Vagina (tissue), 2 donors: ENCODE measurements around the gene TOLLIP.

Experiments used
- POLR2AphosphoS5 ChIP-seq, 2 donors: sonication (generic); formaldehyde crosslinking; IDR thresholded peaks; one replicate each; pipeline ENCODE4 v1.9.0; 2017; ENCODE audit warnings: antibody characterized with exemption in 2 of 2, mild to moderate bottlenecking in 2 of 2, low read depth in 1 of 2; ENCODE audit not compliant: insufficient read depth in 1 of 2
- TF ChIP-seq, protein P1 (sequence below), 3 experiments: fragments of 450-650 bp in 2 of 3; fragments of 200-600 bp in 1 of 3; sonication (generic) in 1 of 3; IDR thresholded peaks; one replicate each; pipeline ENCODE4 v1.5.1; 2017 to 2019; ENCODE audit warnings: antibody characterized with exemption in 3 of 3, mild to moderate bottlenecking in 2 of 3, moderate library complexity in 2 of 3

DNA sequence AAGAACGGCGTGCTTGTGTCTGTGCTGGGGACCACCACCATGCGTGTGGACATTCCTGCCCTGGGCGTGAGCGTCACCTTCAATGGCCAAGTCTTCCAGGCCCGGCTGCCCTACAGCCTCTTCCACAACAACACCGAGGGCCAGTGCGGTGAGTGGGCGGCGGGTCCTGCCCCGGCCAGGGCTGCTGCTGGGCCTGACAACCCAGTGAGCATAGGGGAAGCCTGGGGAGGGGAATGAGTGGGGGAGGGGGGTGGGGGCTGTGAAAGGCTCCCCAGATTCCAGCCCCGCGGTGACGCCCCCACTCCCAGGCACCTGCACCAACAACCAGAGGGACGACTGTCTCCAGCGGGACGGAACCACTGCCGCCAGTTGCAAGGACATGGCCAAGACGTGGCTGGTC, 54.7 kb downstream of the TOLLIP start:
- TF ChIP-seq POLR2AphosphoS5 (IDR thresholded peaks at IDR 0.05; ENCODE audit: insufficient read depth in 1 of 2, low read depth in 1 of 2), result no peak
- TF ChIP-seq, protein P1, sequence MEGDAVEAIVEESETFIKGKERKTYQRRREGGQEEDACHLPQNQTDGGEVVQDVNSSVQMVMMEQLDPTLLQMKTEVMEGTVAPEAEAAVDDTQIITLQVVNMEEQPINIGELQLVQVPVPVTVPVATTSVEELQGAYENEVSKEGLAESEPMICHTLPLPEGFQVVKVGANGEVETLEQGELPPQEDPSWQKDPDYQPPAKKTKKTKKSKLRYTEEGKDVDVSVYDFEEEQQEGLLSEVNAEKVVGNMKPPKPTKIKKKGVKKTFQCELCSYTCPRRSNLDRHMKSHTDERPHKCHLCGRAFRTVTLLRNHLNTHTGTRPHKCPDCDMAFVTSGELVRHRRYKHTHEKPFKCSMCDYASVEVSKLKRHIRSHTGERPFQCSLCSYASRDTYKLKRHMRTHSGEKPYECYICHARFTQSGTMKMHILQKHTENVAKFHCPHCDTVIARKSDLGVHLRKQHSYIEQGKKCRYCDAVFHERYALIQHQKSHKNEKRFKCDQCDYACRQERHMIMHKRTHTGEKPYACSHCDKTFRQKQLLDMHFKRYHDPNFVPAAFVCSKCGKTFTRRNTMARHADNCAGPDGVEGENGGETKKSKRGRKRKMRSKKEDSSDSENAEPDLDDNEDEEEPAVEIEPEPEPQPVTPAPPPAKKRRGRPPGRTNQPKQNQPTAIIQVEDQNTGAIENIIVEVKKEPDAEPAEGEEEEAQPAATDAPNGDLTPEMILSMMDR (IDR thresholded peaks at IDR 0.05), result no peak
